ENCODE data around the gene HADHB. TPM values are rescaled to one million over a fixed set of nuclear protein-coding genes. Genes with fewer than 3 reads are reported as not detected.

Gene HADHB
- total and polyA plus RNA-seq, 10 of the 15 experiments (the other 5 are each of a cell fraction or from before 2014, with no cell fraction given): 53.7 to 145 (median 85.5) TPM

GRCh38 chr2:26309921-26310320 lies 65.2 kb downstream of the HADHB start (continued):
- TF ChIP-seq, protein P1, sequence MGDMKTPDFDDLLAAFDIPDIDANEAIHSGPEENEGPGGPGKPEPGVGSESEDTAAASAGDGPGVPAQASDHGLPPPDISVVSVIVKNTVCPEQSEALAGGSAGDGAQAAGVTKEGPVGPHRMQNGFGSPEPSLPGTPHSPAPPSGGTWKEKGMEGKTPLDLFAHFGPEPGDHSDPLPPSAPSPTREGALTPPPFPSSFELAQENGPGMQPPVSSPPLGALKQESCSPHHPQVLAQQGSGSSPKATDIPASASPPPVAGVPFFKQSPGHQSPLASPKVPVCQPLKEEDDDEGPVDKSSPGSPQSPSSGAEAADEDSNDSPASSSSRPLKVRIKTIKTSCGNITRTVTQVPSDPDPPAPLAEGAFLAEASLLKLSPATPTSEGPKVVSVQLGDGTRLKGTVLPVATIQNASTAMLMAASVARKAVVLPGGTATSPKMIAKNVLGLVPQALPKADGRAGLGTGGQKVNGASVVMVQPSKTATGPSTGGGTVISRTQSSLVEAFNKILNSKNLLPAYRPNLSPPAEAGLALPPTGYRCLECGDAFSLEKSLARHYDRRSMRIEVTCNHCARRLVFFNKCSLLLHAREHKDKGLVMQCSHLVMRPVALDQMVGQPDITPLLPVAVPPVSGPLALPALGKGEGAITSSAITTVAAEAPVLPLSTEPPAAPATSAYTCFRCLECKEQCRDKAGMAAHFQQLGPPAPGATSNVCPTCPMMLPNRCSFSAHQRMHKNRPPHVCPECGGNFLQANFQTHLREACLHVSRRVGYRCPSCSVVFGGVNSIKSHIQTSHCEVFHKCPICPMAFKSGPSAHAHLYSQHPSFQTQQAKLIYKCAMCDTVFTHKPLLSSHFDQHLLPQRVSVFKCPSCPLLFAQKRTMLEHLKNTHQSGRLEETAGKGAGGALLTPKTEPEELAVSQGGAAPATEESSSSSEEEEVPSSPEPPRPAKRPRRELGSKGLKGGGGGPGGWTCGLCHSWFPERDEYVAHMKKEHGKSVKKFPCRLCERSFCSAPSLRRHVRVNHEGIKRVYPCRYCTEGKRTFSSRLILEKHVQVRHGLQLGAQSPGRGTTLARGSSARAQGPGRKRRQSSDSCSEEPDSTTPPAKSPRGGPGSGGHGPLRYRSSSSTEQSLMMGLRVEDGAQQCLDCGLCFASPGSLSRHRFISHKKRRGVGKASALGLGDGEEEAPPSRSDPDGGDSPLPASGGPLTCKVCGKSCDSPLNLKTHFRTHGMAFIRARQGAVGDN (IDR thresholded peaks at IDR 0.05): no peak
- no peak for TF ChIP-seq RELA (IDR thresholded peaks at IDR 0.05; ENCODE audit: borderline replicate concordance, partially characterized antibody)
- no peak for TF ChIP-seq KLF5 (IDR thresholded peaks at IDR 0.05; ENCODE audit: partially characterized antibody)
- TF ChIP-seq RCOR1 (conservative IDR thresholded peaks at IDR 0.05; ENCODE audit: low read depth, low read length): no peak
- TF ChIP-seq KDM1A (IDR thresholded peaks at IDR 0.05; ENCODE audit: borderline replicate concordance): no peak
- no peak for TF ChIP-seq ZNF207 (IDR thresholded peaks at IDR 0.05; ENCODE audit: borderline replicate concordance)
- no peak for TF ChIP-seq TBL1XR1 (IDR thresholded peaks at IDR 0.05; ENCODE audit: low read depth, low read length)
- no peak for TF ChIP-seq HDAC2 (IDR thresholded peaks at IDR 0.05)
- TF ChIP-seq MEF2B (IDR thresholded peaks at IDR 0.05; ENCODE audit: partially characterized antibody, poor library complexity, severe bottlenecking): no peak

GRCh38 chr2:26312471-26312870 lies 67.7 kb downstream of the HADHB start:
- 76% methylated on average over 9 of the region's 9 CpGs for WGBS (ENCODE audit: insufficient coverage, insufficient replicate concordance, low lambda C conversion rate, missing lambda C conversion rate)
- ChIA-PET POLR2A (no interaction called here), RAD21 (ENCODE audit: unreplicated experiment) (no interaction called here), SMC1A (ENCODE audit: uncharacterized antibody, unreplicated experiment) (no interaction called here), CTCF (no interaction called here)
- FAIRE-seq: no peak
- TF ChIP-seq, protein P2, sequence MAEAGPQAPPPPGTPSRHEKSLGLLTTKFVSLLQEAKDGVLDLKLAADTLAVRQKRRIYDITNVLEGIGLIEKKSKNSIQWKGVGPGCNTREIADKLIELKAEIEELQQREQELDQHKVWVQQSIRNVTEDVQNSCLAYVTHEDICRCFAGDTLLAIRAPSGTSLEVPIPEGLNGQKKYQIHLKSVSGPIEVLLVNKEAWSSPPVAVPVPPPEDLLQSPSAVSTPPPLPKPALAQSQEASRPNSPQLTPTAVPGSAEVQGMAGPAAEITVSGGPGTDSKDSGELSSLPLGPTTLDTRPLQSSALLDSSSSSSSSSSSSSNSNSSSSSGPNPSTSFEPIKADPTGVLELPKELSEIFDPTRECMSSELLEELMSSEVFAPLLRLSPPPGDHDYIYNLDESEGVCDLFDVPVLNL (IDR thresholded peaks at IDR 0.05; ENCODE audit: low read depth, low read length): no peak
- TF ChIP-seq ZBED1 (IDR thresholded peaks at IDR 0.05; ENCODE audit: borderline replicate concordance): no peak
- no peak for TF ChIP-seq KDM1A (IDR thresholded peaks at IDR 0.05; ENCODE audit: borderline replicate concordance)
- no peak for TF ChIP-seq KAT2A (conservative IDR thresholded peaks at IDR 0.05; ENCODE audit: control insufficient read depth, low read depth, low read length)
- TF ChIP-seq MYB (IDR thresholded peaks at IDR 0.05; ENCODE audit: borderline replicate concordance, low read depth, low read length): no peak
- TF ChIP-seq BRCA1 (IDR thresholded peaks at IDR 0.05; ENCODE audit: low read depth, low read length): no peak
- no peak for TF ChIP-seq NBN (IDR thresholded peaks at IDR 0.05)
- TF ChIP-seq EZH2 (IDR thresholded peaks at IDR 0.05; ENCODE audit: borderline replicate concordance, control insufficient read depth, low read depth, low read length): no peak
- TF ChIP-seq ZNF622 (IDR thresholded peaks at IDR 0.05): no peak
- Histone ChIP-seq H3K9me3 (replicated peaks; ENCODE audit: control insufficient read depth, insufficient read depth, low read length) (no peaks in the 10 kb centered on the region), H4K20me1 (ENCODE audit: control insufficient read depth, insufficient read depth) (no peaks in the 10 kb centered on the region; the same call in 1 of the 2 replicates), H3K79me2 (ENCODE audit: control insufficient read depth, insufficient read depth, low read length) (no peaks in the 10 kb centered on the region), H3K36me3 (ENCODE audit: control insufficient read depth in 2 of 2, insufficient read depth in 2 of 2, low read length in 1 of 2) (no peaks in the 10 kb centered on the region), H3K4me2 (ENCODE audit: control insufficient read depth, insufficient read depth) (no peak overlapping the region), H3K9ac (ENCODE audit: control insufficient read depth, insufficient read depth, low read length) (no peak overlapping the region), H3K4me1 (ENCODE audit: control insufficient read depth, insufficient read depth, low read length) (peaks cover 2% of the 10 kb centered on the region; the same call in 1 of the 2 replicates), H2AFZ (ENCODE audit: control insufficient read depth, low read depth, low read length) (no peak overlapping the region), H3K27ac (ENCODE audit: control insufficient read depth, insufficient read depth) (no peak overlapping the region), H3K4me3 (no peak overlapping the region), H3K27me3 (replicated peaks in 1 of 2; ENCODE audit: control insufficient read depth in 2 of 2, insufficient read depth in 2 of 2, low read length in 1 of 2) (no peaks in the 10 kb centered on the region)
- no peak for DNase-seq (ENCODE audit: low read depth, low spot score)
- intact Hi-C loops (cut with micrococcal nuclease; ENCODE audit: unreplicated experiment) (no loop called here), in situ Hi-C loops (cut with MboI) (no loop called here)
- no TSS peak for BruUV-seq (replicated peaks)
- no peak for ATAC-seq
